NCI-H82 treated with DMSO at 0.1 percent for 48 hours (cell line): ENCODE measurements around the gene TEAD4.

Source experiments
- DNase-seq: peaks from one replicate; lab custom pipeline; 2025; ENCODE audit not compliant: unreplicated experiment; lab: John Stamatoyannopoulos, UW

The TEAD4 gene

DNA sequence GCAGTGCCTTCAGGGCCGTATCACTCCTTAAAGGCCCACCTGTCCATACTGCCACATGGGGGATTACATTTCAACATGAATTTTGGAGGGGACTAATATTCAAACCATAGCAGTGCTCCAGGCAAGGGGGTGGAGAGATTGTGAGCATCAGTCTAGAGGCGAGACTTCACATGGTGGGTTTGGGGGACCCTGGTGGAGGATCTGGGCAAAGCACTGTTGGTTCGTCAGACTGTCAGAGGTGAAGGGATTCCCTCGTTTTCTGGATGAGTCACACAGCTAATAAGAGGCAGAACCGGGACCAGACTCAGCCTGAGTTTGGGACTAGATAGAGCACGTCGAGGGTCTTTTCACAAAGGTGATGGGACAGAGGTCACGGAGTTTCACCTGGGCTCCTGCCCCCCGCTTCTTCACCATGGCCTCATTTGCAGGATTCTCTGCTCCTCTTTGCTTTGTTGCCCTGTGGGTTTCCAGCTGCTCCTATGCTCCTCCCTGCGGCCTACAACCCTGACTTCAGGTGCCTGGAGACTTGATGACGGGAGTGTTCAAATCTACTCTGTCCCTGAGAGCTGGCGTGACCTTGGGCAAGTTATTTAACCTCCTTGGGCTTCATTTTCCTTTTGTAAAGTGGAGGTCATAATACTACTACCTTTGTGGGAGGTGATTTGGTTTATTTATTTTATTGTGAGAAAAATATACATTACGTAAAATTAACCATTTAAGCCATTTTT is 41.5 kb downstream of the TEAD4 start:
- no peak for DNase-seq

DNA sequence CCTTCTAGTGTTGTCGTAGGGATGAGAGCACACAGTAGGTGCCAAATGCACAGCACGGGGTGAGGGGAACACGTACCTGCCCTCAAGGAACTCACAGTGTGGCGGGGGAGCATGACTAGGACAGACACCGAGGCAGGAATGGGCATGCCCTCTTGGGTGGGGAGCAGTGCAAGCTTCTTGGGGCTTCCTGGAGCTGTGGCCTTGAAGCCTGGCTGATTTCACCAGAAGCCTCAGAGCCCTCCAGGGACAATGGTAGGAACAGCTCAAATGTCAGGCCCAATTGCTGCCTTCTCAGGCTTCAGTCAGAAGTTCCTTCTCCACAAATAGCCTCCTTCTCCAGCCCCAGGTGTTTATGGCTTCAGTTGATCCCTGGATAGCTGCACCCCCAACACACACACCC is 43.4 kb downstream of the TEAD4 start:
- DNase-seq: no peak

DNA sequence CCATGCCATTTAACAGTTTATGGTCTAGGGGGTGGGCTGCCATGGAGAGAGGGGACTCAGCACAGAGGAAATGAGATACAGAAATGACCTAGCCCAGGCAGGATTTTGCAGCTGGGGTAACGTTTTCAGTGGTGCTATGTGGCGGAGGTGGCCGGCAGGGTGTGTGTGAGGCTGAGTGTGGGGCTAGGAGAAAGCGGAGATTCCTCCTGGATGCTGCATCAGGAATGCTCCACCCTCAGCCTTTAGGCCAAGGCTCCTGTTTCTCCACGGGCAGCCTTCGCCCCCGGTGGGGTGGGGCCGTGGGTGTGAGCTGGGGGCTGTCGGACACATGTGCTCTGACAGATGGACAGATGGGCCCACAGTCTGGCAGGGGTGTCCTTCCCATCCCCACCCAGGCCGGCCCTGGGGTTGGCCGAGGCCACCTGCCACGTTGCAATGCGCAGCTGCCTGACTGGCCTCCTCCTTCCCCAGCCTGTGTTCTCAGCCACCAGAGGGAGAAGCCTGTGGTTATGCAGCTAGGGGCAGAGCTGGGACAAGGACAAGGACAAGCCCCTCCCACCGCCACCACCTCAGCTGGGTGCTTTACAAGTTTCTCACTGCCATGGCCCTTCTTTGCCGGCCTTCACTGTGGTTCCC is 44.3 kb downstream of the TEAD4 start:
- DNase-seq: peak; percentile 74

DNA sequence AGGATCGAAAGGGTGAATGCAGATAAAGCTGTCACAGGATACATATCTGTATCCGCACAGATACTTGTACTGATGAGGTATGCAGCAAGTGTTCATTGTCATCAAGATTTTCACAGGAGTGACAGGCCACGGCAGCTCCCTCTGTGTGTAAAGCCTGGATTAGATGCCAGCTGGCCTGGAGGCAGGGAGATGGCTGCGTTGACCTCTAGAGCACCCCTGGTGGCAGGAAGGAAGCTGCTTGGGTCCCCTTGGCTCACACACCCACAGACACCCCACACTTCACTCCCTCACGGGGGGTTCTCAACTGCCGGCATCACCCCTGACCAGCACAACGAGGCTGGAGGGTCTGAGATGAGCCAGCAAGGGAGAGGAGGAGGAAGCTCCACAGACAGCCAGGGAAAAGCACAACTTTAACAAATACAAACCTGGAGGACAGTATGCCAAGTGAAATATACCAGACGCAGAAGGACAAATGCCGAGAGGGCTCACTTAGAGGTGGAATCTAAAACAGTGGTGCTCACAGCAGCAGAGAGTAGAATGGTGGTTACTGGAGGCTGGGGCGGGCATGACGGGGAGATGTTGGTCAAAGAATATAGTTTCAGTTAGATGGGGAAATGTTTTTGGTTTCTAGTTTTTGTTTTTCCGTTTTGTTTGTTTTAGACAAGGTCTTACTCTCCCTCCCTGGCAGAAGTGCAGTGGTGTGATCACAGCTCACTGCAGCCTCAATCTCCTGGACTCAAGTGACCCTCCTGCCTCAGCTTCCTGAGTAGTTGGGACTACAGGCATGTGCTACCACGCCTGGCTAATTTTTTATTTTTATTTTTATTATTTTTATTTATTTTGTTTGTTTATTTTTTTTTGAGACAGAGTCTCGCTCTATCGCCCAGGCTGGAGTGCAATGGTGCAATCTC is 45.7 kb downstream of the TEAD4 start:
- no peak for DNase-seq

DNA sequence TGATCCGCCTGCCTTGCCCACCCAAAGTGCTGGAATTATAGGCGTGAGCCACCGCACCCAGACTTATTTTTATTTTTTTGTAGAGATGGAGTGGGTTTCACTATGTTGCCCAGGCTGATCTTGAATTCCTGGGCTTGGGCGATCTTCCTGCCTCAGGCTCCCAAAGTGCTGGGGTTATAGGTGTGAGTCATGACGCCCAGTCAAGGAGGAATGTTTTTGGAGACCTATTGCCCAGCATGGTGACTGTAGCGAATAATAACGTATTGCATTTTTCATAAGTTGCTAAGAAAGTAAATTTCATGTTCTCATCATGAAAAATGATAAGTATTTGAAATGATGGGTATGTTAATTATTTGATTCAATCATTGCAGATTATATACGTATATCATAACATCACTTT is 46.5 kb downstream of the TEAD4 start:
- no peak for DNase-seq

DNA sequence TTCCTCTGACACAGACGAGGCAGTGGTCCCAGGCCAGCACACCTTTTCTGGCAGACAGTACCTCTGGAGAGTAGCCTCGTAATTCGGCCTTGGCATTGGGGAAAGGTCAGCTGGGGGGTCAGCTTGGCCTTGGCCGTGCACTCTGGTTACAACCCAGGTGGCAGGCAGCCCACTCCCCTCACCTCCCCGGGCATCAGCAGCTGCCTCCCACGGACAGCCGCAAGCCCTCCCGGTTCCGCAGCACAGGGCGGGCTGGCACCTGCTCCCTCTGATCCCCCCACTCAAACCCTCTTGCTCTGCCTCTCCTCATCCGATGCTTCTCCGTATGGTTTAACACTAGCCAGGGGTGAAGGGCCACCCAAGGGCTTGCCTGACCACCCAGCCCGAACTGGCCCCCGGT is 50.6 kb downstream of the TEAD4 start:
- no peak for DNase-seq

DNA sequence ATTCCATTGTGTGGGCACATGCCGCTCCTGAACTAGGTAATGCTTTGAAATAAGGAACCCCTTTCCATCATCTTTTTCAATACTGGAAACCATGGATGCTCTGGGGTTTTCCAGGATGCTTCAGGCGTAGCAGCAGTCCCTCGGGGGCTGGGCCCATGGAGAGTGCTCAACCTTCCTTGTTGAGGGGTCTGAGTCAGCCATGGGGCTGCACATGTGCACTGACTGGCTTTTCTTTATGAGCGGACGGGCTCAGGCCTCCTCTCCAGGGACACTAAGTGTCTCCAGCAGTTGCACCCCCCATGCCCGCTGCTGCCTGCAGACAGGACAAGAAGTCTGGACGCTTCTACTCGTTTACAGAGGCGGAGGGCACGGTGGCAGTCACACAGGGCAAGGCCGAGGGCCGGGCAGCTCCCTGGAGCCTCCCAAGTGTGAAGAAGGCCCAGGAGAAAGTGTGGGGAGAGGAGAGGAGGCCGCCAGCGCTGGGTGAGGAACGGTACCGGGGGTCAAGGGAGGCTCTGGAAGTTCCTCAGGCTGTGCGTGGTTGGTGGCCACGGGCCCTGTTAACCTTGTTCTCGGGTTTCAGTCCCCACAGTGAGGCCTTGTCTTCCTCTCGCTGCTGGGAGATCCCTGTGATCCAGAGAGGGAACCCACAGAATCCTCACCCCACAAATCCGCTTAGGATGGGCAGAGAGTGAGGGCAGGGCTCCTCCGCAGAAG is 51.2 kb downstream of the TEAD4 start:
- DNase-seq: no peak

DNA sequence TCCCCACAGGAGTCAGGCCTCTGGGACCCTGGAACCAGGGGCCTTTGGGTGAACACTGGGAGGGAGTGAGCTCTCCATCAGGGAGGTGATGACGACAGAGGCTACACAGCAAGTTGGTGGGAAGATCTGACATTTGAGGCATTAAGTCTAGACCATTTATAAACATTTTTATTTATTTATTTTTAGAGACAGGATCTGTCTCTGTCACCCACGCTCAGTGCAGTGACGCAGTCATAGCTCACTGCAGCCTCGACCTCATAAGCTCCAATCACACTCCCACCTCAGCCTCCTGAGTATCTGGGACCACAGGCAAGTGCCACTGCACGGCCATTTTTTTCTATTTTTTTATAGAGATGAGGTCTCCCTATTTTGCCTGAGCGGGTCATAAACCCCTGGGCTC is 53.6 kb downstream of the TEAD4 start:
- DNase-seq: no peak

DNA sequence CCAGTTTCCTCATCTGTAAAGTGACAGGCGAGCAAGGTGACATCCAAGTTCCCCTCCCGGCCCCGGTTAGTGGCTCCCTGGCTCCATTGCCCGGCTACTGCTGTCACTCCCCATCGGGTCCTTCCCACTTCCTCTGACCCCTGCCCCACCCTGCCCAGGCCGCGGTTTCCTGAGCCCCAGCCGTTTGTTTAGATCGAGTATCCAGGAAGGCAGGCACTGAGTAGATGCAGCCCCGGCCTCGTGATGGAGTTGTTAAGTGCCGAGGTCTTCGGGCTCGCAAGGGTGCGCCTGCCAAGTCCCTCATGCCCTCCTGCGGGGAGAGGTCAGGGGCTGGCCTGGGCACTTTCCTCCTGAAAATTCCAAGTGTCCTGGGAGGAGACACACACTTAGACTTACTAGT is 55.4 kb downstream of the TEAD4 start:
- no peak for DNase-seq

DNA sequence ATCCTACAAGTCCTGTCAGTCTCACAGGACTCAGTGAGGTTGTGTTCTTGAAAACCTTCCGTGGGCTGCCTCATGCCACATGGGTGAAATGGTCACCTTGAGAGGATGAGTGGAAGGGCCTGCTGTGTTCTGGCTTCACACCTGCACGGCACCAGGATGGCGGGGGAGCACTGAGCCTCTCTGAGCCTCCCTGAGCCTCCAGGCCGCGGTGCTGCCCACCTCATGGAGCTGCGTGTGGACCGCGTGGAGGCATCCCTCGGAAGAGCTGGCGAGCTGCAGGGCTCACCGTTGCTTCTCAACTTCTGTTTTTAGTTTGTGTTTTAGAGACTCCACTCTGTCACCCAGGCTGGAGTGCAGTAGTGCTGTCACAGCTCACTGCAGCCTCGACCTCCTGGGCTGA is 56.2 kb downstream of the TEAD4 start:
- DNase-seq: no peak

DNA sequence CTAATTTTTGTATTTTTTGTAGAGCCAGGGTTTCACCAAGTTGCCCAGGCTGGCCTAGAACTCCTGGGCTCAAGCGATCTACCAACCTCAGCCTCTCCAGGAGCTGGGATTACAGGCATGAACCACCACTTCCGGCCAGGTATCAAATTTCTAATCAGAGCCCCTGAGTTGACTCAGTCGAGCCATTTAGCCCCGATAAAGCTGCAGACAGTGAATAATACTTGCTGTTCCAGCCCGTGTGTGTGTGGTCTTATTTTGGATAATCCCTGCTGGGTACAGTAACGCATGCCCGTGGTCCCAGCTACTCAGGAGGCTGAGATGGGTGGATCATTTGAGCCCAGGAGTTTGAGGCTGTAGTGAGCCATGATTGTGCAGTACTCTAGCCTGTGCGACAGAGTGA is 57.0 kb downstream of the TEAD4 start:
- DNase-seq: no peak

DNA sequence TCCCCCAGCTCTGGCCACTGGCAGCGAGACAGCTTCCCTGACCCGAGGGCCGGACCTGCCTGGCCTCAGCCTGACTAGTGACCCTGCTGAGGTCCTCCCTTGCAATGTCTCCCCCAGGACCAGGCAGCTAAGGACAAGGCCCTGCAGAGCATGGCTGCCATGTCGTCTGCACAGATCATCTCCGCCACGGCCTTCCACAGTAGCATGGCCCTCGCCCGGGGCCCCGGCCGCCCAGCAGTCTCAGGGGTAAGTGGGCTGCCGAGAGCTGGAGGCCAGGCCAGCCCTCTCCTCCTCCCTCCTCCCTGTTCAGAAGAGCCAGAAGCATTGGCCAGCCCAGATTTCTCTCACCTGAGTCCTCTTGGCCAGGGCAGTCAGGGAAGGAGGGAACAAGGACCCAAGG is 58.1 kb downstream of the TEAD4 start:
- DNase-seq: no peak

DNA sequence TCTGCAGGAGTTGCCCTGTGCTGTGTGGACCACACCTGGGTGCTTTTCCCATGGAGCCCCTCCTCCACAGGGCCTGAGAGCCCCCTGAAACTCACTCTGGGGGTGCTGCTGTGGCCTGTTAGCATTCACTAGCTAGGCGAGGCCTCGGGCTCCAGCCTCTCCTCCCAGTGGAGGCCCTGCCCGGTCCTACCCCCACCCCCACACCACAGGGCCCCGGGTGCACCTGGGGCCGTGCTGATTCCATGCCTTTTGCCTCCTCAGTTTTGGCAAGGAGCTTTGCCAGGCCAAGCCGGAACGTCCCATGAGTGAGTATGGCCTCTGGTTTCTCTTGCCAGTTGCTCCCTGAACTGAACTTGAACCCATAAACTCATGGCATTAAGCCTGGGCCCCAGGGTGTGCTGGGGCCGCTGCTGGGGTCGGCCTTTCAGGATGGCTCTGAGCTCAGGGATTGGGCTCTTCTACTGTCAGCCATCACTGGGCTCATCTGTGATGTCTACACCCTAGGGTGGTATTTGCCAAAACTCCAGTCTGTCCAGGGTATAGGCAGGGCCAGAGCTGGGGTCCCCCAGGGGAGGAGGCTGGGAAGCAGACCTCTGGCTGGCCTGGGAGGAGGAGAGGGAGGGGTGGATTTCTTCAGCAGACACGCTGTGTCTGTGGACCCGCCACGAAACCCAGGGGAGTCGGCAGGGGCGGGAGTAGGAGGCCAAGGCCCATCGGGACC is 59.2 kb downstream of the TEAD4 start:
- no peak for DNase-seq

DNA sequence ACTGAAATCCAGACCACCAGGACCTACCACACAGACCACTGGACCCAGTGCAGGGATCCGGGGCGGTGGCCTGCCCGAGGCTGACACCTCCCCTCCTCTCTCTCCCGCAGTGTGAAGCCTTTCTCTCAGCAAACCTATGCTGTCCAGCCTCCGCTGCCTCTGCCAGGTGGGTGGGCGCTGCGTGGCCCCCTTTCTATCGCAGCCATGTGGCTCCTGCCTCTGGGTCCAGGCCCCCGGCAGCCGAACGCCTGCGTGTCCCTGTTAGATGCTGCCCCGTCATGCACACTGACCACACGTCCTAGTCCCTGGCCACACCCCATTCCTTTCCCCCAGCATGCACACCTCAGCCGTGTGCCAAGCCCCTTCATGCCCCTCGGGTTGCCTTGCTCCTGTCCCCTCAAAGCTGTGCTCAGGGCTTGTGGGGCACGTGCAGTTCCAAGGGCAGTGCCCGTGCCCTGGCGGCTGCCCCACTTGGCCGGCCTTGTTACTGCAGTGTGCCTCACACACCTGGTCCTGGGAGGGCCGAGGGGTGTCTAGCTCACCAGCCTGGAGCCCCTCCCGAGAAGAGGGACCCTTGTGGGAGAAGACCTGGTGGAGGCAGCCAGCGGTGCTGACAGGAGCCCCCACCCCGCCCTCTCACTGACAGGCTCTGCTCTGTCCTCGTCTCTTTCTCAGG is 59.9 kb downstream of the TEAD4 start:
- DNase-seq: no peak

DNA sequence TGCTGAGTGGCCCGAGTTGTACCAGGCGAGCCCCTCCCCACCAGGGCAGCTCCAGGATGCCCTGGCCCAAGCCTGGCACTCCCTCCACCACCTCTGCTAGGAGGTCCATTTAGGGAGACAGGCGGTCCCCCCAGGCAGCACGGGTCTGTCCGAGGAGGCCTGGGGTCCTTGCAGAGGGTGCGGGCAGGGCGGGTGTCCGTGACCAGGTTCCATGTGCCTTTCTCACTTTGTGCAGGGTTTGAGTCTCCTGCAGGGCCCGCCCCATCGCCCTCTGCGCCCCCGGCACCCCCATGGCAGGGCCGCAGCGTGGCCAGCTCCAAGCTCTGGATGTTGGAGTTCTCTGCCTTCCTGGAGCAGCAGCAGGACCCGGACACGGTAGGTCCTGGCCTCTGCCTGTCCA is 61.2 kb downstream of the TEAD4 start:
- no peak for DNase-seq

DNA sequence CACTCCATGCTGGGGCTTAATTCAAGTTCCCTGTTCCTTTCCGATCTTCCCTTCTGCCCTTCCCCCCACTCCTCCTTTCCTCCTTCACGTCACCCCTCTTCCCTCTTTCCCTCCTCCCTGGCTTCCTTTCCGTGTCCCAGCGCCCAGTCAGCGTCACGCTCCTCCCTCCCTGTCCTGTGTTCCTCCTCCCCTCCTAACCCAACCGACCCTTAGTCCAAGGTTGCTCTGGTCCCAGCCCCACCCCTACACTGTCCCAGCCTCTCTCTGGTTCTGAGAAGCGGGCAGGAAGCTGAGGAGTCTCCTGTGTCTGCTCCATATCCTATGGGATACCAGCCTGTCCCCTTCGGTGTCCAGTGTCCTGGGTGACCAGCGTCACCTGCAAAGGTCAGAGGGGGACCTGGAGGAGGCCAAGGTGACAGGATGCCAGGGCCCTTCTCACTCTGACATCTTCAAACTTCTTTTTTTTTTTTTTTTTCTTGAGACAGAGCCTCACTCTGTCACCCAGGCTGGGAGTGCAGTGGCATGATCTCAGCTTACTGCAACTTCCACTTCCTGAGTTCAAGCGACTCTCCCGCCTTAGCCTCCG is 61.7 kb downstream of the TEAD4 start:
- no peak for DNase-seq

DNA sequence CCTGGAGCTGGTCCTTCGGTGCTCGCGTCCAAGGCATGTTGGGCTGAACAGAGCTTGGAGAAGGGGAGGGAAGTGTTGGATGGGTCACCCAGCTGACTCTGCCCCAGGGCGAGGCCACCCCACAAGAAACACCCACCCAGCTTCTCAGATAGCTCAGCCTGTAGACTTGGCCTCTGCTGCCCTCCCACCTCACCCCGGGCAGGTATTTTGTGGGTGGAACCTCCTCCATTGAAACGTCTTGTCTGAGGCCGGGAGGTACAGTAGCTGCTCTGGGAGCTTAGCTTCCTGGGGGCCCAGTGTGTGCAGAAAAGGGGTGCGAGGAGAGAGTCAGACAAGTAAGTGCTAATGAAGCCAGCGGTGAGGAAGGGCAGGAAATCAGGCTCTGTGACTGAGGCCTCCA is 63.2 kb downstream of the TEAD4 start:
- no peak for DNase-seq

DNA sequence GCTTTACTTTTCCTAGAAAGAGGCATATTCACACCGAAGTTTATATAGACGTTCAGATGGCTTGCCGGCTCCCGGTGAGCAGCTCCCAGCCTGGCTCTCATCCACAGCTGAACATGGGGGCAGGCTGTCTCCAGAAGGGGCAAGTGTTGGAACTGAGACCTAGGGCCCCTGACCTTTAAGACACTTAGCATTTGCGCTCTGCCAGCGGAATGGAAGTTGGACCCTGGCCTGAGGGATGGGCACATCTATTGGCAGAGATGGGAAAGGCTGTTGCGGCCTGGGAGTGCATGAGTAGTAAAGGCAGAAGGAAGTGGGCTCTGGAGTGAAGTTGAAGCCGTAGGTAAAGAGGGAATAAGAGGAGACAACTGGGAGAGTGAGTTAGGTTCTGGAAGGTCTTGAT is 63.8 kb downstream of the TEAD4 start:
- no peak for DNase-seq

DNA sequence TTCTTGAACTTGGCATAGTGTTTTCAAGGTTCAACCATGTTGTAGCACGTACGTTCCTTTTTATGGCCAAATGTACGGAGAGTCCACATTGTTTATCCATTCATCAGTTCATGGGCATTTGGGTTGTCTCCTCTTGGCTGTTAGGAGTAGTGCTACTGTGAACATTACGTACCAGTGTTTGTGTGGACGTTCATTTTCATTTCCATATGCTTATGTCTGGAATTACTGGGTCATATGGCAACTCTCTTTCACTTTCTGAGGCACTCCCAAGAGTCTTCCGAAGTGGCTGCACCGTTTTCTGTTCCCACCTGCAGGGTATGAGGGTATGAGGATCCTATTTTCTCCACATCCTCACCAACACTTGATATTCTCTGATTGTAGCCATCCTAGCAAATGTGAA is 68.9 kb downstream of the TEAD4 start:
- no peak for DNase-seq
